Body of pancreas (tissue), 4 donors: ENCODE results near the gene EFCAB6.

Experiments used
- CTCF ChIP-seq, 7 experiments: fragments of 450-650 bp in 4 of 7; fragments of 200-600 bp in 3 of 7; sonication (generic) in 3 of 7; IDR thresholded peaks; one replicate each; pipeline ENCODE4 v1.5.1; 2016 to 2019; ENCODE audit warnings: antibody characterized with exemption in 7 of 7
- POLR2A ChIP-seq, 3 donors: fragments of 450-650 bp; IDR thresholded peaks; one replicate each; pipeline ENCODE4 v1.6.1; 2016; ENCODE audit warnings: antibody characterized with exemption in 3 of 3, mild to moderate bottlenecking in 2 of 3

- TF ChIP-seq CTCF (IDR thresholded peaks at IDR 0.05) (no peak), POLR2A (IDR thresholded peaks at IDR 0.05) (no peak)
Measured at GRCh38 chr22:43509337-43509736, 302.8 kb downstream of the EFCAB6 start.
